Activated CD4-positive, alpha-beta T cell treated with anti-CD3 and anti-CD28 coated beads, Interleukin-2, Interleukin-4, amounts not matched to agents 100 ng/mL and 50 ng/mL, durations not matched to agents 16 hours and 8 hours (primary cell): ENCODE results near the gene HYOU1.
"Not testable (repeated sequence)": the region's sequence is repeated elsewhere in the genome, so short reads cannot be mapped to it uniquely, and the experiment has no call there.

Experiments
- DNase-seq: peaks from one replicate; pipeline ENCODE4 v3.0.0-alpha.2; 2020; ENCODE audit warnings: low spot score

The HYOU1 gene

DNA sequence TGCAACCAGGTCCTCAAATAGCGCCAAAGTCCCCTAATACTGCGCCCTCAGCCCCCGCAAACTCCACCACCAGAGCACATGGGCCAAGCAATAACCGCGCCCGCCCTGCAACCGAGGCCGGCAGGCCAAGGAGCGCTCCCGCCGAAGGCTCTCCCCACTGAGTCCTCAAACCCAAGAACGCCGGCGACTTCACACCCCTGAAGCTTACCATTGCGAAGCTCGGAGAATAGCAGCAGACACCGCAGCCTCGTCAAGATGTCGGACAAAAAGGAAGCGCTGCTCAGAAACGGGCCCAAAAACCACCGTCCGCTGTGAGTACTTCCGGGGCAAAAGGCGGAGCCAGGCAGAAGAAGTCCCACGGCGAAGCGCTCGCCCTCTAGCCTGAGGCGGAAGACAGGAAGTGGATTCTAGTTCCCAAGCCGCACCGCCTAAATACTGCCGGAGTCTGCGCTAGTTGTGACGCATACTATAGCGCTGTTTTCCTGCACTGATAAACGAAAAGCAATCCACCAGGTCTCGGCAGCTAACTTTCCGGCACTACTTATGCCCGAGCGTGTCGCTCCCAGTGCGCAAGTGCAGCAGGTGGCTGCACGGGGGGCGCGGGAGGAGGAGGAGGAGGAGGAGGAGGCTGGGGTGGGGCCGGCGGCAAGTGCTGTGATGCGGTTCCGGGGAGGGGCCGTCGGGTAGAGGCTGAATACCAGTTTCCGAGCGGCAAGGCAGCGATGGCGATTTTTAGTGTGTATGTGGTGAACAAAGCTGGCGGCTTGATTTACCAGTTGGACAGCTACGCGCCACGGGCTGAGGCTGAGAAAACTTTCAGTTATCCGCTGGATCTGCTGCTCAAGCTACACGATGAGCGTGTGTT is 38.7 kb downstream of the HYOU1 start, which contains the start of the genes RPS25 and TRAPPC4:
RPS25 (minus strand) TSS at position 270 of the 865 bp plus-strand sequence; CDS start at position 211, 59 bp downstream.
TRAPPC4 (plus strand) TSS at position 693 of the 865 bp plus-strand sequence; CDS start at position 723, 30 bp downstream.
- peak; percentile 96 for DNase-seq

DNA sequence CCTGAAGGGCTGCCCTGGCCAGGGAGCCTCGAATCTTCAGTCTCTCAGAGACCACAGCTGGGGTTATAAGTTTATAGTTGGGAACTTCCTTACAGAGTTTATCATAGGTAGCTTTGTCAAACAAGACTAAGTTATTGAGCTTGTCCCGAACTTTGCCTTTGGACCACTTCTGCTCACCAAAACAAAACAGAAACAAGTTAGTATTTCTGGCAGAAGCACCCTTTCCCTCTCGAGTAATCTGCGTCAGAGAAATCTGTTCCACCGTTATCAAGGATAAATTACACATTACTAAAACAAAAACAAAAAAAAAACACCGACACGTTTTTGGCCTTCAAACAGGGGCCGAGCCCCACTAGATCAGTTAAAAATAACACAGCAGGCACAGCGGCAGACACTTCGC is 39.6 kb downstream of the HYOU1 start:
- DNase-seq, result not testable (repeated sequence)

DNA sequence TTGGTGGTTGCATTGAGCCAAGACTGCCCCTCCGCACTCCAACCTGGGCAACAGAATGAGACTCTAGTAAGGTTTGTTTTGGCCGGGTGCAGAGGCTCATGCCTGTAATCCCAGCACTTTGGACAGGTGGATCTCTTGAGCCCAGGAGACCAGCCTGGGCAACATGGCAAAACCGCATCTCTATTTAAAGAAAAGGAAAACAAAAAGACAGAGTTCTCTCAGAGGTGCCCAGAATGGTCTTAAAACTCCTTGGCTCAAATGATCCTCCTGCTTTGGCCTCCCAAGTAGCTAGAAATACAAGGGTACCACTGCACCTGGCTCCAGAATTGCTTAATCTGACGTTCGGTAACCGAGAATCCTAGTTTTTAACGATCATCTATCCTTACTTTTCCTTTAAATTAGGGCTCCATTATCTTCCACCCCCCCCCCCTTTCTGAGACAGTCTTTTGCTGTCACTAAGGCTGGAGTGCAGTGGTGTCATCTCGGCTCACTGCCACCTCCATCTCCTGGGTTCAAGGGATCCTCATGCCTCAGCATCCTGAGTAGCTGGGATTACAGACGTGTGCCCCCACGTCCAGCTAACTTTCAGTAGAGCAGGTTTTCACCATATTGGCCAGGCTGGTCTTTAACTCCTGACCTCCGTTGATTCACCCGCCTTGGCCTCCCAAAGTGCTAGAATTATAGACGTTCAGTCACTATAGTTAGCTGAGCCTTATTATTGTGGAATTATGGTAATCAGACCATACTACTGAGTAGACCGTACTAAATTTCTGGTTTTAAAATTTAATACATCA is 40.6 kb downstream of the HYOU1 start:
- no peak for DNase-seq

DNA sequence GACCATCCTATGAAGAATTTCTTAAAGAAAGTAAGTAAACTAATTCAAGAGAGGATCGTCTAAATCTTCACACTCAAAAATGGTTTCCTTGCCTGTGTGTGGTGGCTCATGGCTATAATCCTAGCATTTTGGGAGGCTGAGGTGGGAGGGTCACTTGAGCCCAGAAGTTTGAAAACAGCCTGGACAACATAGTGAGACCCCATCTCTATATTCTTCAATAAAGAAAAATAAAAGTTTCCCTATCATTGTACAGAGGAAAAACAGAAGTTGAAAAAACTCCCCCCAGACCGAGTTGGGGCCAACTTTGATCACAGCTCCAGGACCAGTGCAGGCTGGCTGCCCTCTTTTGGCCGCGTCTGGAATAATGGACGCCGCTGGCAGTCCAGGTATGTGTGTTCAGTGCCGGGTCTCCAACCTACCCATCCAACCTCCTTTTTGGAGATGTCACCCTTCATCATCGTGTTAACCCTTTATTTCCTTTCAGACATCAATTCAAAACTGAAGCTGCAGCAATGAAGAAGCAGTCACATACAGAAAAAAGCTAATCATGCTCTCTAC is 41.9 kb downstream of the HYOU1 start:
- DNase-seq, result no peak

DNA sequence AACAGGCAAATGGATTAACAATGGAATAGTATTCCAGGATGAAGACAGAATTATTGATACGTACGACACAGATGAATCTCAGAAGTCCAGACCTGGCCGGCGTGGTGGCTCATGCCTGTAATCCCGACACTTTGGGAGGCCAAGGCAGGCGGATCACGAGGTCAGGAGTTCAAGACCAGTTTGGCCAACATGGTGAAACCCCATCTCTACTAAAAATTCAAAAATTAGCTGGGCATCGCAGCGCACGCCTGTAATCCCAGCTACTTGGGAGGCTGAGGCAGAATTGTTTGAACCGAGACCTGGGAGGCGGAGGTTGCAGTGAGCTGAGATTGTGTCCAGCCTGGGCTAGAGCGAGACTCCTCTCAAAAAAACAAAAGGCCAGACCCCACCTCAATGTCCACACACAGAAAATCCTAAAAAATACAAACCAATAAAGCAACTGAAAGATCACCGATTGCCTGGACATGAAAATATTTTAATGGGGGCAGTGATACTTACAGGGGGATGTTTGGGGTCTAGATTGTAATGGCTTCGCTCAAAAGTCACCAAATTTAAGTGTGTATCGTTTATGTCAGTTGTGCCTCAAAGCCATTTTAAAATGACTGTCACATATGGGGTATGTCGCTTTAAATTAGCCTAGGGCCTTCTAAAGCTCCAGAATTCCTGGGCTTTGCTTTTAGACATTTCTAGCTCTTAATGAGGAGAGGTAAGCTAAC is 42.6 kb downstream of the HYOU1 start:
- DNase-seq, result no peak

DNA sequence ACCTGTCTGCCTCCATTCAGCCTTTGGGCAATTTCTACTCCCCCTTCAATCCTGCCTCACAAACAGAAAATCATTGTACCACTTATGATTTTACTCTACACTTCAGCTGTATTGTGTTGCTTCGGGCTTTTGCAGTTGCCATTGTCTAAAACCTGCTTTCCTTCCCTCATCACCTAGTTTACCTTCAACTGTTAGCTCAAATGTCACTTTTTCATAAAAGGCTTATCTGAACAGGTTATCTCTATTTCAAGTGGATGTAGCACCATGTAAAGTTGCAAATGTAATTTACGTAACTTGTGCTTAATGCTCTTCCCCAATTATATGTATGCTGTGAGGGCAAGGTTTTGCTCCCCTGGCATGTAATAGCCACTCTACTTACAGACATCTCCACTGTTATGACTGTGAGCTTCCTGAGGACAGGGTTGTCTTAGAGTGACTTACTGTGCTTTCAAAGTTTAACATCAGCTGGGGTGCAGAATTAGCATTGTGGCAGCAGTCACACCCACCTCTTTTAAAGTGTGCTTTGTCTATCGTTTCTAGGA is 44.3 kb downstream of the HYOU1 start:
- DNase-seq, result no peak

DNA sequence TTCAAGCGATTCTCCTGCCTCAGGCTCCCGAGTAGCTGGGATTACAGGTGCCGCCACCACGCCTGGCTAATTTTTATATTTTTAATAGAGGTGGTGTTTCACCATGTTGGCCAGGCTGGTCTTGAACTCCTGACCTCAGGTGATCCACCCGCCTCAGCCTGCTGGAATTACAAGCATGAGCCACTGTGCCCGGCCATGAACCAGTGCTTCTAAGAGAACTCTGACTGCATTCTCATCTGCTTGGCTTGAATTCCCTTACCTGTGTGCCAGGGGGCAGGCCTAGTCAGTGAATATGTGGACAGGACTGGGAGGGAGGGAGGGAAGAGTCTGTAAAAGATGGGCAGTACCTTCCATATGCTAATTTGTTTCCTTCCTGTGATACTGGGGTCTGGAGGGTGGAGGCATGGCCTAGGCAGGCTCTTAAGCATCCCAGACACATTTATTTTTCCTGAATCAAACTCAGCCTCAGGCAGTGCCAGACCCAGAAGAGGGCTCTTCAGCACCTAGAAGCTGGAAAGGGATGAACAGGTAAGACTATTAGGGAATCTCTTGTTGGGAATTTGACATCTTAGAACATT is 45.4 kb downstream of the HYOU1 start:
- no peak for DNase-seq

DNA sequence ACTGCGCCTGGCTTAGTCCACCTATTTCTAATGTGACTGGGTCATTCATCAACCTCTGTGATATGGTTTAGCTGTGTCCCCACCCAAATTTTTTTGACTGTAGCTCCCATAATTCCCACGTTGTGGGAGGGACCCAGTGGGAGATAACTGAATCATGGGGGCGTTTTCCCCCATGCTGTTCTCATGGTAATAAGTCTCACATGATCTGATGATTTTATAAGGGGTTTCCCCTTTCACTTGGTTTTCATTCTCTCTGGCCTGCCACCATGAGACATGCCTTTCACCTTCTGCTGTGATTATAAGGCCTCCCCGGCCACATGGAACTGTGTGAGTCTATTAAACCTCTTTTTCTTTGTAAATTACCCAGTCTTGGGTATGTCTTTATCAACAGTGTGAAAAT is 50.3 kb downstream of the HYOU1 start:
- DNase-seq, result no peak

DNA sequence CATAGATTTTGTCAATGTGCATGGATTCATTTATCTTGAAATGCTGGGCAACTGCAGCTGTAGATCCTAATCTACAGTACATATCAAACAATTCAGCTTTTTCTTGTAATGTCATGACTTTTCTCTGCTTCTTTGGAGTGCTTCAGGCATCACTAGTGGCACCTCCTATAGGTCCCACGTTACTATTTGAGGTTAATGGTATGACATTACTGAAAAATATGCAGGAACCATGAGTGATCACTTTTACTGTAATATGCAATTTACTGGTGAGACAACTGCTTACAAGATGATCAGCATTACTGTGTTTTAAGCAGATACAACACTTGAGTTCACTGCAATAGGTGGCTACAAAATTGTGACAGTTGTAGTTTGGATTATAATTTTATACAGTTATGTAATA is 56.1 kb downstream of the HYOU1 start:
- DNase-seq, result no peak

DNA sequence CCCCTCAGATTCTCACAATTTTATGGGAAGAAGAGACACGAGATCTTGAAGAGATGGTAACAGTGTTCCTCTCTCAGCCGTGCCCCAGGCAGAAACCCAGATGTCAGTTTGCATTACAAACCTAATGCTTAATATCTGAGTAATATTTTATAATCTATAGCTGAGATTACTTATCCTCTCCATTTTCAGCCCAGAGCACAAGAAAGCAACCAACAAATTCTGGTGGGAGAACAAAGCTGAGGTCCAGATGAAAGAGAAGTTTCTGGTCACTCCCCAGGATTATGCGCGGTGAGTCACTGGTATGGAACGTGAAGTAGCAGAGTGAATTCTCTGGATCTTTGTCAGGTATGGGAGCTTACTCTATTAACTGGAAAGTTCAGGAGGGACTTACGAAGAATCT is 58.2 kb downstream of the HYOU1 start:
- DNase-seq, result no peak

DNA sequence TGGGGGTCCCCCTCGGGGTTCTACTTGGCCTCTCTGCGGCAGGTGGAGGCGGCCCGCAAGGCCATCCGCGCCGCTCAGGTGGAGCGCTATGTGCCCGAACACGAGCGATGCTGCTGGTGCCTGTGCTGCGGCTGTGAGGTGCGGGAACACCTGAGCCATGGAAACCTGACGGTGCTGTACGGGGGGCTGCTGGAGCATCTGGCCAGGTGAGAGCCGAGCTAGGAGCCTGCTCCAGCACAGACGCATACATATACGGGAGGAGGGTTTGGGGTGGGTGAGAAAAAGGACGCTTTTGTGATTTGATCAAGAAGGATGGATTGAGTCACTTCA is 58.7 kb downstream of the HYOU1 start:
- no peak for DNase-seq

DNA sequence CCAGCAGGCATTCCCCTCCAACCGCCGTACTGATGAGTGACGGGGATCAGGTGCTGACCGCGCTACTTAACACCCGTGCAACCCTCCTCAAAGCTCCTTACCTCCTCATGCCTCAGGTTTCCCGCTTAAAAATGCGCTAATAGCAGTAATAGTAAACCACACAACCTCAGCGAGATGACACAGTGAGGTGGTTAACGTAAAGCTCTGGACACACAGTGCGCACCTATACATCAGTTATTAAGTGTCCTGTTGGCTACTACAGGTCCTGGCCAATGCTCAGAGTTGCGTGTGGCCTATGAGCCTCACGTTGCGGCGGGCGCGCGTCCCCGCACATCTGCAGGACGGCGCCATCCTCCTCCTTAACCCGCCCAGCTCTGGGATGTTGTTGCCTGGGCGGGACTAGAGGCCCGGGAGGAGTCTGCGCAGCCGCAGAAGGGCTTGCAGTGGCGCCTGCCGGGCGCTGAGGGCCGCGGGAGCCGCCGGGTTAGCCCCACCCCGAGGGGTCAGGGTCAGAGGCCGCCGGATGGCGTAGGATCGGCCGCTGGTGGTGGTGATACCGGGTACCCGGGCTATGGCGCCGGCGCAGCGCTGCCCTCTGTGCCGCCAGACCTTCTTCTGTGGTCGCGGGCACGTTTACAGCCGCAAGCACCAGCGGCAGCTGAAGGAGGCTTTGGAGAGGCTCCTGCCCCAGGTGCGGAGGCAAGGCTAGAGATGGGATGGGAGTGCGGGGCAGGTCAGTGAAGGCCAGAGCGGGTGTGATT is 59.2 kb downstream of the HYOU1 start, which contains the start of gene CENATAC:
CENATAC (plus strand) TSS at position 512 of the 761 bp plus-strand sequence; CDS start at position 572, 60 bp downstream.
- peak; percentile 97 for DNase-seq

DNA sequence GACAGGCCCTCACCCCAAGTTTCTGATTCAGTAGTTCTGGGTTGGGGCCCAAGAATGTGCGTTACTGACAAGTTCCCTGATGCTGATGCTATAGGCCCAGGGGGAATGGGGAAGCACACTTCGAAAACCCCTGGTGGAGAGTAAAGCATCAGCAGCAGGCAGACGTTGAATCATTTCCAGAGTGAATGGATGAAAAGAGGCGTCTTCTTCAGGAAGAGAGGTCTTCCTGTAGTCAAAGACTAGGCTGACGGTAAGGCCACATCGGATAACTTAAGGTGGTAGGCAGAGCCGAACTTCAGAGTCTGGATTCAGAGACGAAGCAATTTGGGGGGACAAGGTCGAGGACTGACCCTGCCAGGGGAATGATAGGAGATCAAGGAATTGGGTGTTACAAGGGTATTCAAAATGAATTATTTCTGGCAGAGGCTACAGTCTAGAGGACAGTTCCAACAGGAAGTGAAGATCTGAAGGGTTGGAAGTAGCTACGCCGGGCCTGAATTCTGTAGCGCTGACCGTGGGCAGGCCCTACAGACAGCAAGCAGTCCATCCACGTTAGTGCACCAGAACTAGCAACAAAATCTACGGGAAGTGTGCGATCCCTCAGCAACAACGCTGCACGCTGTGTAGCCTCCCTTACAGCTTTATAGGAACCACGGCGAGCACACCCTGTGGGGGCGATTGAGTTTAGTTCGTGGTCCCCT is 59.9 kb downstream of the HYOU1 start:
- DNase-seq, result peak; percentile 73
